GM12878 (cell line): Measurements from ENCODE around the gene CFAP410. TPM values are rescaled to one million over a fixed set of nuclear protein-coding genes. Genes with fewer than 3 reads are reported as not detected.

ENCODE experiments used
- ATAC-seq: fragments of 200-7000 bp; cut with Tn5 transposase; 3 replicates; pipeline ENCODE4 v1.9.1; 2020; ENCODE audit warnings: mild to moderate bottlenecking, moderate library complexity
- BruUV-seq: library from RNA; stranded (reverse); fragments of 400-500 nt; replicated peaks from 2 replicates; lab custom pipeline; 2021; lab: Mats Ljungman, UMichigan
- CTCF ChIA-PET: fragments of 300-600 bp; sonication (Branson Sonifier 250); formaldehyde crosslinking; extraction: SDS; loops from one replicate; lab custom pipeline; 2021; ENCODE audit warnings: inconsistent platforms; lab: Yijun Ruan, JAX
- POLR2A ChIA-PET: fragments of 350-600 bp; formaldehyde crosslinking; extraction: SDS; loops from one replicate; lab custom pipeline; 2021; ENCODE audit warnings: inconsistent platforms; lab: Charles Lee
- RAD21 ChIA-PET: fragments of 300-600 bp; sonication (Branson Sonifier 250); formaldehyde crosslinking; loops from one replicate; lab custom pipeline; 2023; ENCODE audit warnings: antibody characterized with exemption; ENCODE audit not compliant: unreplicated experiment; lab: Charles Lee
- SMC1A ChIA-PET: fragments of 300-600 bp; sonication (Branson Sonifier 250); formaldehyde crosslinking; loops from one replicate; lab custom pipeline; 2023; ENCODE audit not compliant: unreplicated experiment, uncharacterized antibody; lab: Charles Lee
- DNase-seq: peaks from one replicate; pipeline ENCODE4 v3.0.0-alpha.2; 2011; ENCODE audit warnings: low read depth, low spot score
- FAIRE-seq: peaks from 3 replicates; lab custom pipeline; 2011; peaks lifted over from hg19 to GRCh38; lab: Jason Lieb, UNC
- H2AFZ ChIP-seq: 2 replicates; pipeline ENCODE4 v1.6.0; 2011; ENCODE audit warnings: low read depth, low read length, control low read depth; ENCODE audit not compliant: control insufficient read depth
- H3K27ac ChIP-seq: 2 replicates; pipeline ENCODE4 v1.5.1; 2011; ENCODE audit warnings: control low read depth; ENCODE audit not compliant: control insufficient read depth, insufficient read depth
- H3K27me3 ChIP-seq, 2 experiments: replicated peaks in 1 of 2; 2 replicates each; pipeline versions ENCODE4 v1.6.0 to v1.6.1; 2011; ENCODE audit warnings: low read length in 1 of 2; ENCODE audit not compliant: control insufficient read depth in 2 of 2, insufficient read depth in 2 of 2
- H3K36me3 ChIP-seq, 2 experiments: 2 replicates each; pipeline ENCODE4 v1.5.1; 2011; ENCODE audit warnings: low read length in 1 of 2; ENCODE audit not compliant: control insufficient read depth in 2 of 2, insufficient read depth in 2 of 2
- H3K4me1 ChIP-seq: 2 replicates; pipeline ENCODE4 v1.6.1; 2011; ENCODE audit warnings: mild to moderate bottlenecking, low read length, moderate library complexity, mixed read lengths; ENCODE audit not compliant: control insufficient read depth, insufficient read depth
- H3K4me2 ChIP-seq: 2 replicates; pipeline ENCODE4 v1.6.0; 2011; ENCODE audit warnings: control low read depth; ENCODE audit not compliant: control insufficient read depth, insufficient read depth
- H3K4me3 ChIP-seq: fragments of 200-600 bp; sonication (generic); 2 replicates; pipeline ENCODE4 v1.5.1; 2016
- H3K79me2 ChIP-seq: 2 replicates; pipeline ENCODE4 v1.6.0; 2011; ENCODE audit warnings: low read length; ENCODE audit not compliant: control insufficient read depth, insufficient read depth
- H3K9ac ChIP-seq: 2 replicates; pipeline ENCODE4 v1.8.0; 2011; ENCODE audit warnings: low read length, control low read depth, mixed read lengths; ENCODE audit not compliant: control insufficient read depth, insufficient read depth
- H3K9me3 ChIP-seq: replicated peaks from 3 replicates; pipeline ENCODE4 v1.5.1; 2011; ENCODE audit warnings: mild to moderate bottlenecking, low read length; ENCODE audit not compliant: control insufficient read depth, insufficient read depth
- H4K20me1 ChIP-seq: 2 replicates; pipeline ENCODE4 v1.6.0; 2011; ENCODE audit not compliant: control insufficient read depth, insufficient read depth
- ATF7 ChIP-seq: fragments of 450-650 bp; IDR thresholded peaks from 2 replicates; pipeline ENCODE4 v1.6.1; 2016; ENCODE audit warnings: low read depth, mild to moderate bottlenecking
- ETV6 ChIP-seq, 2 experiments: fragments of 450-650 bp in 1 of 2; IDR thresholded peaks in 1 of 2; conservative IDR thresholded peaks in 1 of 2; 2 replicates each; pipeline ENCODE4 v1.6.1; 2014; ENCODE audit warnings: antibody characterized with exemption in 1 of 2, borderline replicate concordance in 1 of 2, low read depth in 1 of 2, mild to moderate bottlenecking in 1 of 2, moderate library complexity in 1 of 2
- HCFC1 ChIP-seq: fragments of 150-350 bp; IDR thresholded peaks from 2 replicates; pipeline ENCODE4 v1.6.1; 2014; ENCODE audit warnings: low read length
- NFYA ChIP-seq: IDR thresholded peaks from 2 replicates; pipeline ENCODE4 v1.6.1; 2011; ENCODE audit warnings: low read depth, mild to moderate bottlenecking, low read length, improper control_type of control experiment, borderline replicate concordance
- POLR2AphosphoS5 ChIP-seq: IDR thresholded peaks from 2 replicates; pipeline ENCODE4 v1.6.1; 2011; ENCODE audit warnings: mild to moderate bottlenecking, low read length, inconsistent platforms
- SMARCA5 ChIP-seq: fragments of 450-650 bp; IDR thresholded peaks from 2 replicates; pipeline ENCODE4 v1.6.1; 2017; ENCODE audit warnings: mild to moderate bottlenecking
- TCF12 ChIP-seq: IDR thresholded peaks from 2 replicates; pipeline ENCODE4 v1.6.1; 2011; ENCODE audit warnings: low read depth, mild to moderate bottlenecking, low read length
- WGBS: methylation state at CpG from one replicate; pipeline ENCODE4 v1.1.6; 2016; ENCODE audit warnings: low lambda C conversion rate; ENCODE audit not compliant: insufficient replicate concordance, insufficient coverage; ENCODE audit errors: missing lambda C conversion rate; 5-methylcytosine and 5-hydroxymethylcytosine counted together
- in situ Hi-C: fragments of 300-500 bp; cut with MboI; formaldehyde crosslinking; loops from 9 replicates; pipeline ENCODE4 v1.14.3; 2018; ENCODE audit warnings: mixed read lengths
- intact Hi-C: fragments of 100-400 bp; cut with micrococcal nuclease; formaldehyde crosslinking; loops from one replicate; pipeline ENCODE4 v1.14.2; 2022; ENCODE audit not compliant: unreplicated experiment
- polyA plus RNA-seq, 11 experiments: library from polyadenylated mRNA; depleted of rRNA in 4 of 11; unstranded in 6 of 11; stranded (reverse) in 5 of 11; fragments of >200 nt; fragmentation: Nextera tagmentation in 4 of 11; fragmentation: Illumina TruSeq in 1 of 11; extraction: Ambion mirVana in 4 of 11; extraction: Trizol in 1 of 11; gene quantifications; 1 replicate in 1 of 11; 2 replicates in 10 of 11; pipeline versions ENCODE4 v1.2.1 to v1.2.3, GENCODE V29; 2011 to 2016; ENCODE audit warnings: inconsistent platforms in 2 of 11, missing spikeins in 2 of 11, low read depth in 1 of 11
- total RNA-seq, 4 experiments: library from RNA; depleted of rRNA in 3 of 4; stranded (reverse); fragments of >200 nt in 3 of 4; fragmentation: Illumina TruSeq in 1 of 4; extraction: Trizol in 1 of 4; gene quantifications; 2 replicates each; pipeline versions ENCODE4 v1.2.1 to v1.2.3, GENCODE V29; 2013 to 2021
- TF ChIP-seq, protein P1 (sequence below): IDR thresholded peaks from 2 replicates; pipeline ENCODE4 v1.6.1; 2011; ENCODE audit warnings: borderline replicate concordance, low read depth, mild to moderate bottlenecking, moderate library complexity, mixed read lengths, low read length; ENCODE audit not compliant: insufficient read depth; ENCODE audit errors: extremely low read length
- TF ChIP-seq, protein P2 (sequence below): fragments of 450-650 bp; IDR thresholded peaks from 2 replicates; pipeline ENCODE4 v1.6.1; 2014; ENCODE audit warnings: mild to moderate bottlenecking
- TF ChIP-seq, protein P3 (sequence below): IDR thresholded peaks from 2 replicates; pipeline ENCODE4 v1.6.1; 2012; ENCODE audit warnings: low read depth, low read length, improper control_type of control experiment
- TF ChIP-seq, protein P4 (sequence below): fragments of 450-650 bp; IDR thresholded peaks from 2 replicates; pipeline ENCODE4 v1.6.1; 2017; ENCODE audit warnings: mild to moderate bottlenecking

Gene CFAP410
- total and polyA plus RNA-seq, 10 of the 15 experiments (the other 5 are each of a cell fraction or from before 2014, with no cell fraction given): 0.14 to 24.8 (median 11.3) TPM

DNA sequence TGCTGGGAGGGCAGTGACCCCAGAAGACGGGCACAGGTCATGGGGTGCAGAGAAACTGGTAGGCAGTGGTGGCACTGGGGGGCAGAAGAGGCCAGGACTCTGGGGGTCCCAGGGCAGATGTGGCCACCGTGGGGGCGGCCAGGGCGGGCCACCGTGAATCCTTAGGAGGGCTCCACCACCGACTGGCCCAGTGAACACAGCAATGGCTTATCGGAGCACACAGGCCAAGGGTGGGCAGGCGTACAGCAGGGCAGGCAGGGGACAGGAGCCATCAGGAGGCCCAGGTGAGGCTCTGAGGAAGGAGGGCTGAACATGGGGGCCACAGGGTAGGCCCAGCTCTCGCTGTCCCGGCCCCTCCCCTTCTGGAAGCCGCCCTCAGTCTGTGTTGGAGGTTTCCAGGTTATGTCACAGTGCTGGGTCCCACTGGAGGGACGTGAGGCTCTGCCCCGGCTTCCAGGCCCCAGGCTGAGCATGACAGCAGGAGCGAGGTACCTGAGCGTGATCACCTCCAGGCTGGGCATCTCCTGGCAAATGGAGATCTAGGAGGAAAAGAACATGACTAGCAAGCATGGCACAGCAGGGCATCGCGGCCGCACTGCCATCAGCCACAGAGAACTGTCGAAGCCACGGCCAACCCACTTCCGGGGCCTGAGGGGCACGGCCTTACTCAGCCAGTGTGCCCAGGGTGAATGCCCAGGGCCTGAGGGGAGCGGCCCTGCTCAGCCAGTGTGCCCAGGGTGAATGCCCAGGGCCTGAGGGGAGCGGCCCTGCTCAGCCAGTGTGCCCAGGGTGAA is 3.7 kb downstream of the CFAP410 start:
- POLR2A ChIA-PET: no interaction called here
- no peak for FAIRE-seq
- CTCF ChIA-PET: no interaction called here
- intact Hi-C loops (no loop called here), in situ Hi-C loops (no loop called here)
- H4K20me1 ChIP-seq: no peaks in the 10 kb centered on the region
- no peak overlapping the region for H3K4me2 ChIP-seq
- peaks cover 11% of the 10 kb centered on the region for H3K4me1 ChIP-seq
- WGBS: 82% methylated on average over 22 of the region's 24 CpGs
- no peaks in the 10 kb centered on the region for H3K79me2 ChIP-seq
- TF ChIP-seq POLR2AphosphoS5 (0 out of 2 replicates have a peak, but pooled peaks have one; percentile 19), SMARCA5 (no peak)
- RAD21 ChIA-PET: no interaction called here
- no peak for DNase-seq
- SMC1A ChIA-PET: no interaction called here
- no peak overlapping the region for H3K4me3 ChIP-seq
- H3K36me3 ChIP-seq: no peaks in the 10 kb centered on the region
- H2AFZ ChIP-seq: no peak overlapping the region
- no peak overlapping the region for H3K9ac ChIP-seq
- ATAC-seq: no peak
- no TSS peak for BruUV-seq
- H3K9me3 ChIP-seq: no peaks in the 10 kb centered on the region
- H3K27me3 ChIP-seq: no peaks in the 10 kb centered on the region
- no peak overlapping the region for H3K27ac ChIP-seq

DNA sequence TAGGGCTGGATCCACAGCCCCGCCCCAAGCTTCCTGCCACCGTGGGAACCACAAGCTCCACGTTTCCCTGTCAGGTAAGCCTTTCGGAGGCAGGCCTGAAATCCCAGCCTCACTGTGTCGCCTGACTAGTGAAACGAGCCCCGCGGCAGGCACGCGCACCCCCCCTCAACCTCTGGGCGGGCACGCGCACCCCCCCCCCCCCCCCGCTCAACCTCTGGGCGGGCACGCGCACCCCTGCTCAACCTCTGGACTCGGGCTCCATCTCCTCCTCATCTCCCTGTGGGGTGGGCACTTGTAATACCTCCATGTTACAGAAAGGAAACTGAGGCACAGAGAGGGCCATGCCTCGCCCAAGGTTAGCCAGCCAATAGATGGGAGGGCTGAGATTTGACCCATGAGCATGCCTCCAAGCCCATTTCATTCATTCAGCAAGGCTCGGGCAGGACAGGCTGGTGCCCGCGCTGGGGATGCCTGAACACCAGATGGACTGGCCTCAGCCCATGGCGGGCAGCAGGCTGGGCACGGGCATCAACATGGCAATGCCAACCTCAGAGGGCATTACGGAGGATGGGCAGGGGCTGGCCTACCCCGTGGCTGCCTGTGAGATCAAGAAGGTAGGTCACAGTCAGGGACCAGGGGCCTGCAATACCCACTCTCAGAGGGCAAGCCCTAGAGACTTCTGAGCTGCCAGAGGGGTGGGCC is 4.7 kb downstream of the CFAP410 start:
- intact Hi-C loops: no loop called here
- TF ChIP-seq TCF12 (no peak), ATF7 (no peak), NFYA (no peak), HCFC1 (no peak), ETV6 (conservative IDR thresholded peaks at IDR 0.05 in 1 of 2, IDR thresholded peaks at IDR 0.05 in 1 of 2; ENCODE audit: borderline replicate concordance in 1 of 2, low read depth in 1 of 2) (no peak)
- TF ChIP-seq, protein P1, sequence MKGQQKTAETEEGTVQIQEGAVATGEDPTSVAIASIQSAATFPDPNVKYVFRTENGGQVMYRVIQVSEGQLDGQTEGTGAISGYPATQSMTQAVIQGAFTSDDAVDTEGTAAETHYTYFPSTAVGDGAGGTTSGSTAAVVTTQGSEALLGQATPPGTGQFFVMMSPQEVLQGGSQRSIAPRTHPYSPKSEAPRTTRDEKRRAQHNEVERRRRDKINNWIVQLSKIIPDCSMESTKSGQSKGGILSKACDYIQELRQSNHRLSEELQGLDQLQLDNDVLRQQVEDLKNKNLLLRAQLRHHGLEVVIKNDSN: no peak
- TF ChIP-seq, protein P2, sequence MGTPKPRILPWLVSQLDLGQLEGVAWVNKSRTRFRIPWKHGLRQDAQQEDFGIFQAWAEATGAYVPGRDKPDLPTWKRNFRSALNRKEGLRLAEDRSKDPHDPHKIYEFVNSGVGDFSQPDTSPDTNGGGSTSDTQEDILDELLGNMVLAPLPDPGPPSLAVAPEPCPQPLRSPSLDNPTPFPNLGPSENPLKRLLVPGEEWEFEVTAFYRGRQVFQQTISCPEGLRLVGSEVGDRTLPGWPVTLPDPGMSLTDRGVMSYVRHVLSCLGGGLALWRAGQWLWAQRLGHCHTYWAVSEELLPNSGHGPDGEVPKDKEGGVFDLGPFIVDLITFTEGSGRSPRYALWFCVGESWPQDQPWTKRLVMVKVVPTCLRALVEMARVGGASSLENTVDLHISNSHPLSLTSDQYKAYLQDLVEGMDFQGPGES: no peak
- TF ChIP-seq, protein P3, sequence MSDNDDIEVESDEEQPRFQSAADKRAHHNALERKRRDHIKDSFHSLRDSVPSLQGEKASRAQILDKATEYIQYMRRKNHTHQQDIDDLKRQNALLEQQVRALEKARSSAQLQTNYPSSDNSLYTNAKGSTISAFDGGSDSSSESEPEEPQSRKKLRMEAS: no peak
- TF ChIP-seq, protein P4, sequence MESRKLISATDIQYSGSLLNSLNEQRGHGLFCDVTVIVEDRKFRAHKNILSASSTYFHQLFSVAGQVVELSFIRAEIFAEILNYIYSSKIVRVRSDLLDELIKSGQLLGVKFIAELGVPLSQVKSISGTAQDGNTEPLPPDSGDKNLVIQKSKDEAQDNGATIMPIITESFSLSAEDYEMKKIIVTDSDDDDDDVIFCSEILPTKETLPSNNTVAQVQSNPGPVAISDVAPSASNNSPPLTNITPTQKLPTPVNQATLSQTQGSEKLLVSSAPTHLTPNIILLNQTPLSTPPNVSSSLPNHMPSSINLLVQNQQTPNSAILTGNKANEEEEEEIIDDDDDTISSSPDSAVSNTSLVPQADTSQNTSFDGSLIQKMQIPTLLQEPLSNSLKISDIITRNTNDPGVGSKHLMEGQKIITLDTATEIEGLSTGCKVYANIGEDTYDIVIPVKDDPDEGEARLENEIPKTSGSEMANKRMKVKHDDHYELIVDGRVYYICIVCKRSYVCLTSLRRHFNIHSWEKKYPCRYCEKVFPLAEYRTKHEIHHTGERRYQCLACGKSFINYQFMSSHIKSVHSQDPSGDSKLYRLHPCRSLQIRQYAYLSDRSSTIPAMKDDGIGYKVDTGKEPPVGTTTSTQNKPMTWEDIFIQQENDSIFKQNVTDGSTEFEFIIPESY: no peak

More for the DNA sequence above, 4.7 kb downstream of the CFAP410 start:
- no peak for FAIRE-seq
- DNase-seq: no peak
- in situ Hi-C loops: no loop called here
- WGBS: 87% methylated on average over 19 of the region's 26 CpGs
- Histone ChIP-seq H3K9ac (no peak overlapping the region), H2AFZ (no peak overlapping the region), H3K27me3 (no peaks in the 10 kb centered on the region), H3K4me2 (no peak overlapping the region), H3K9me3 (no peaks in the 10 kb centered on the region), H3K36me3 (no peaks in the 10 kb centered on the region), H3K4me1 (peaks cover 5% of the 10 kb centered on the region; the same call in 1 of the 2 replicates), H4K20me1 (no peaks in the 10 kb centered on the region), H3K79me2 (no peaks in the 10 kb centered on the region), H3K4me3 (no peak overlapping the region), H3K27ac (no peak overlapping the region)
- ChIA-PET CTCF (interaction anchor here (1.1 kb wide), 1 partner anchor 30 kb away, joined by 4 read pairs; no protein-coding TSS in a partner anchor), POLR2A (no interaction called here), SMC1A (no interaction called here), RAD21 (no interaction called here)
- BruUV-seq: no TSS peak
- no peak for ATAC-seq
